ENCODE results near the gene TYW1B.
"Not testable (repeated sequence)": the region's sequence is repeated elsewhere in the genome, so short reads cannot be mapped to it uniquely, and the experiment has no call there.

Gene TYW1B

GRCh38 chr7:72827839-72828591 is at the start of gene TYW1B:
Gene TYW1B, minus strand, starts transcription at chr7:72828200. Its CDS starts 125 bp downstream, at chr7:72828075.
- POLR2A ChIA-PET, result interaction anchor here (0.6 to 1.3 kb wide), 3 partner anchors 87 to 140 kb away, joined by 3 to 5 read pairs (median 3); no protein-coding TSS in a partner anchor
- CTCF ChIA-PET, result not testable (repeated sequence)
- DNase-seq (ENCODE audit: extremely low spot score), result peak; percentile 77
- peak; percentile 99 for TF ChIP-seq PKNOX1 (IDR thresholded peaks at IDR 0.05)

GRCh38 chr7:72867591-72867990 is 39.6 kb upstream of the TYW1B start:
- DNase-seq (ENCODE audit: extremely low spot score); POLR2A ChIA-PET; CTCF ChIA-PET: not testable (repeated sequence)

- CTCF ChIA-PET, POLR2A ChIA-PET: not testable (repeated sequence)
These were observed 30.9 kb upstream of the TYW1B start for GRCh38 chr7:72858846-72859400.

GRCh38 chr7:72857925-72858324 is 29.9 kb upstream of the TYW1B start:
- DNase-seq (ENCODE audit: extremely low spot score); CTCF ChIA-PET; POLR2A ChIA-PET: not testable (repeated sequence)

More at GRCh38 chr7:72858846-72859400, 30.9 kb upstream of the TYW1B start:
- DNase-seq (ENCODE audit: extremely low spot score), result not testable (repeated sequence)

- POLR2A ChIA-PET; CTCF ChIA-PET; DNase-seq (ENCODE audit: extremely low spot score): not testable (repeated sequence)
These were observed 27.3 kb upstream of the TYW1B start for GRCh38 chr7:72855261-72855660.

- CTCF ChIA-PET; DNase-seq (ENCODE audit: extremely low spot score); POLR2A ChIA-PET: not testable (repeated sequence)
These were observed 24.9 kb upstream of the TYW1B start for GRCh38 chr7:72852937-72853336.

- POLR2A ChIA-PET; DNase-seq (ENCODE audit: extremely low spot score); CTCF ChIA-PET: not testable (repeated sequence)
These were observed 22.7 kb upstream of the TYW1B start for GRCh38 chr7:72850746-72851145.

GRCh38 chr7:72844146-72844545 is 16.1 kb upstream of the TYW1B start:
- DNase-seq (ENCODE audit: extremely low spot score); CTCF ChIA-PET; POLR2A ChIA-PET: not testable (repeated sequence)

GRCh38 chr7:72843166-72843565 is 15.2 kb upstream of the TYW1B start:
- POLR2A ChIA-PET; DNase-seq (ENCODE audit: extremely low spot score); CTCF ChIA-PET: not testable (repeated sequence)

GRCh38 chr7:72840966-72841511 is 13.0 kb upstream of the TYW1B start:
- POLR2A ChIA-PET, result not testable (repeated sequence)

GRCh38 chr7:72838315-72838714 is 10.3 kb upstream of the TYW1B start:
- DNase-seq (ENCODE audit: extremely low spot score); POLR2A ChIA-PET; CTCF ChIA-PET: not testable (repeated sequence)

More at GRCh38 chr7:72840966-72841511, 13.0 kb upstream of the TYW1B start:
- DNase-seq (ENCODE audit: extremely low spot score); CTCF ChIA-PET: not testable (repeated sequence)

- CTCF ChIA-PET, POLR2A ChIA-PET: not testable (repeated sequence)
These were observed 9.3 kb upstream of the TYW1B start for GRCh38 chr7:72837291-72837690.

GRCh38 chr7:72830567-72830966 is 2.6 kb upstream of the TYW1B start:
- DNase-seq (ENCODE audit: extremely low spot score); CTCF ChIA-PET; POLR2A ChIA-PET: not testable (repeated sequence)

More at GRCh38 chr7:72837291-72837690, 9.3 kb upstream of the TYW1B start:
- not testable (repeated sequence) for DNase-seq (ENCODE audit: extremely low spot score)

Measured in HEK293T (cell line).